ENCODE data around the gene NCAM2.

- TF ChIP-seq POLR2A (IDR thresholded peaks at IDR 0.05; ENCODE audit: low read depth, low read length): no peak
- TF ChIP-seq POLR2AphosphoS5 (IDR thresholded peaks at IDR 0.05; ENCODE audit: low read depth, low read length): no peak
Measured at GRCh38 chr21:21309510-21309909, 311.3 kb downstream of the NCAM2 start.

All from GM12891 (cell line).